GM12878 (cell line): ENCODE measurements around the gene SAMD1. TPM values are rescaled to one million over a fixed set of nuclear protein-coding genes. Genes with fewer than 3 reads are reported as not detected.

Experiments
- ATAC-seq: fragments of 200-7000 bp; cut with Tn5 transposase; 3 replicates; pipeline ENCODE4 v1.9.1; 2020; ENCODE audit warnings: mild to moderate bottlenecking, moderate library complexity
- BruUV-seq: library from RNA; stranded (reverse); fragments of 400-500 nt; replicated peaks from 2 replicates; lab custom pipeline; 2021; lab: Mats Ljungman, UMichigan
- CTCF ChIA-PET: fragments of 300-600 bp; sonication (Branson Sonifier 250); formaldehyde crosslinking; extraction: SDS; loops from one replicate; lab custom pipeline; 2021; ENCODE audit warnings: inconsistent platforms; lab: Yijun Ruan, JAX
- POLR2A ChIA-PET: fragments of 350-600 bp; formaldehyde crosslinking; extraction: SDS; loops from one replicate; lab custom pipeline; 2021; ENCODE audit warnings: inconsistent platforms; lab: Charles Lee
- RAD21 ChIA-PET: fragments of 300-600 bp; sonication (Branson Sonifier 250); formaldehyde crosslinking; loops from one replicate; lab custom pipeline; 2023; ENCODE audit warnings: antibody characterized with exemption; ENCODE audit not compliant: unreplicated experiment; lab: Charles Lee
- SMC1A ChIA-PET: fragments of 300-600 bp; sonication (Branson Sonifier 250); formaldehyde crosslinking; loops from one replicate; lab custom pipeline; 2023; ENCODE audit not compliant: unreplicated experiment, uncharacterized antibody; lab: Charles Lee
- DNase-seq: peaks from one replicate; pipeline ENCODE4 v3.0.0-alpha.2; 2011; ENCODE audit warnings: low read depth, low spot score
- FAIRE-seq: peaks from 3 replicates; lab custom pipeline; 2011; peaks lifted over from hg19 to GRCh38; lab: Jason Lieb, UNC
- H2AFZ ChIP-seq: 2 replicates; pipeline ENCODE4 v1.6.0; 2011; ENCODE audit warnings: low read depth, low read length, control low read depth; ENCODE audit not compliant: control insufficient read depth
- H3K27ac ChIP-seq: 2 replicates; pipeline ENCODE4 v1.5.1; 2011; ENCODE audit warnings: control low read depth; ENCODE audit not compliant: control insufficient read depth, insufficient read depth
- H3K27me3 ChIP-seq, 2 experiments: replicated peaks in 1 of 2; 2 replicates each; pipeline versions ENCODE4 v1.6.0 to v1.6.1; 2011; ENCODE audit warnings: low read length in 1 of 2; ENCODE audit not compliant: control insufficient read depth in 2 of 2, insufficient read depth in 2 of 2
- H3K36me3 ChIP-seq, 2 experiments: 2 replicates each; pipeline ENCODE4 v1.5.1; 2011; ENCODE audit warnings: low read length in 1 of 2; ENCODE audit not compliant: control insufficient read depth in 2 of 2, insufficient read depth in 2 of 2
- H3K4me1 ChIP-seq: 2 replicates; pipeline ENCODE4 v1.6.1; 2011; ENCODE audit warnings: mild to moderate bottlenecking, low read length, moderate library complexity, mixed read lengths; ENCODE audit not compliant: control insufficient read depth, insufficient read depth
- H3K4me2 ChIP-seq: 2 replicates; pipeline ENCODE4 v1.6.0; 2011; ENCODE audit warnings: control low read depth; ENCODE audit not compliant: control insufficient read depth, insufficient read depth
- H3K4me3 ChIP-seq: fragments of 200-600 bp; sonication (generic); 2 replicates; pipeline ENCODE4 v1.5.1; 2016
- H3K79me2 ChIP-seq: 2 replicates; pipeline ENCODE4 v1.6.0; 2011; ENCODE audit warnings: low read length; ENCODE audit not compliant: control insufficient read depth, insufficient read depth
- H3K9ac ChIP-seq: 2 replicates; pipeline ENCODE4 v1.8.0; 2011; ENCODE audit warnings: low read length, control low read depth, mixed read lengths; ENCODE audit not compliant: control insufficient read depth, insufficient read depth
- H3K9me3 ChIP-seq: replicated peaks from 3 replicates; pipeline ENCODE4 v1.5.1; 2011; ENCODE audit warnings: mild to moderate bottlenecking, low read length; ENCODE audit not compliant: control insufficient read depth, insufficient read depth
- H4K20me1 ChIP-seq: 2 replicates; pipeline ENCODE4 v1.6.0; 2011; ENCODE audit not compliant: control insufficient read depth, insufficient read depth
- HSF1 ChIP-seq: fragments of 150-350 bp; IDR thresholded peaks from 2 replicates; pipeline ENCODE4 v1.6.1; 2014; ENCODE audit warnings: mild to moderate bottlenecking, low read depth, low read length
- RCOR1 ChIP-seq: conservative IDR thresholded peaks from 2 replicates; pipeline ENCODE4 v1.6.1; 2012; ENCODE audit warnings: low read depth, low read length, improper control_type of control experiment
- RELB ChIP-seq: fragments of 450-650 bp; IDR thresholded peaks from 2 replicates; pipeline ENCODE4 v1.6.1; 2017; ENCODE audit warnings: low read depth, mild to moderate bottlenecking, moderate library complexity
- SRF ChIP-seq, 2 experiments: IDR thresholded peaks; 2 replicates each; pipeline ENCODE4 v1.6.1; 2011; ENCODE audit warnings: low read depth in 2 of 2, low read length in 2 of 2, mild to moderate bottlenecking in 1 of 2, moderate library complexity in 1 of 2
- STAT3 ChIP-seq: IDR thresholded peaks from 2 replicates; pipeline ENCODE4 v1.6.1; 2011; ENCODE audit warnings: low read depth, low read length, improper control_type of control experiment
- ZNF217 ChIP-seq: fragments of 450-650 bp; IDR thresholded peaks from 2 replicates; pipeline ENCODE4 v1.6.1; 2017; ENCODE audit warnings: antibody characterized with exemption, mild to moderate bottlenecking
- WGBS: methylation state at CpG from one replicate; pipeline ENCODE4 v1.1.6; 2016; ENCODE audit warnings: low lambda C conversion rate; ENCODE audit not compliant: insufficient replicate concordance, insufficient coverage; ENCODE audit errors: missing lambda C conversion rate; 5-methylcytosine and 5-hydroxymethylcytosine counted together
- in situ Hi-C: fragments of 300-500 bp; cut with MboI; formaldehyde crosslinking; loops from 9 replicates; pipeline ENCODE4 v1.14.3; 2018; ENCODE audit warnings: mixed read lengths
- intact Hi-C: fragments of 100-400 bp; cut with micrococcal nuclease; formaldehyde crosslinking; loops from one replicate; pipeline ENCODE4 v1.14.2; 2022; ENCODE audit not compliant: unreplicated experiment
- polyA plus RNA-seq, 11 experiments: library from polyadenylated mRNA; depleted of rRNA in 4 of 11; unstranded in 6 of 11; stranded (reverse) in 5 of 11; fragments of >200 nt; fragmentation: Nextera tagmentation in 4 of 11; fragmentation: Illumina TruSeq in 1 of 11; extraction: Ambion mirVana in 4 of 11; extraction: Trizol in 1 of 11; gene quantifications; 1 replicate in 1 of 11; 2 replicates in 10 of 11; pipeline versions ENCODE4 v1.2.1 to v1.2.3, GENCODE V29; 2011 to 2016; ENCODE audit warnings: inconsistent platforms in 2 of 11, missing spikeins in 2 of 11, low read depth in 1 of 11
- total RNA-seq, 4 experiments: library from RNA; depleted of rRNA in 3 of 4; stranded (reverse); fragments of >200 nt in 3 of 4; fragmentation: Illumina TruSeq in 1 of 4; extraction: Trizol in 1 of 4; gene quantifications; 2 replicates each; pipeline versions ENCODE4 v1.2.1 to v1.2.3, GENCODE V29; 2013 to 2021
- TF ChIP-seq, protein P1 (sequence below): IDR thresholded peaks from 2 replicates; pipeline ENCODE4 v1.6.1; 2012; ENCODE audit warnings: low read length, inconsistent platforms

SAMD1 gene
- total and polyA plus RNA-seq, 10 of the 15 experiments (the other 5 are each of a cell fraction or from before 2014, with no cell fraction given): 3.0 to 71.7 (median 19.3) TPM

DNA sequence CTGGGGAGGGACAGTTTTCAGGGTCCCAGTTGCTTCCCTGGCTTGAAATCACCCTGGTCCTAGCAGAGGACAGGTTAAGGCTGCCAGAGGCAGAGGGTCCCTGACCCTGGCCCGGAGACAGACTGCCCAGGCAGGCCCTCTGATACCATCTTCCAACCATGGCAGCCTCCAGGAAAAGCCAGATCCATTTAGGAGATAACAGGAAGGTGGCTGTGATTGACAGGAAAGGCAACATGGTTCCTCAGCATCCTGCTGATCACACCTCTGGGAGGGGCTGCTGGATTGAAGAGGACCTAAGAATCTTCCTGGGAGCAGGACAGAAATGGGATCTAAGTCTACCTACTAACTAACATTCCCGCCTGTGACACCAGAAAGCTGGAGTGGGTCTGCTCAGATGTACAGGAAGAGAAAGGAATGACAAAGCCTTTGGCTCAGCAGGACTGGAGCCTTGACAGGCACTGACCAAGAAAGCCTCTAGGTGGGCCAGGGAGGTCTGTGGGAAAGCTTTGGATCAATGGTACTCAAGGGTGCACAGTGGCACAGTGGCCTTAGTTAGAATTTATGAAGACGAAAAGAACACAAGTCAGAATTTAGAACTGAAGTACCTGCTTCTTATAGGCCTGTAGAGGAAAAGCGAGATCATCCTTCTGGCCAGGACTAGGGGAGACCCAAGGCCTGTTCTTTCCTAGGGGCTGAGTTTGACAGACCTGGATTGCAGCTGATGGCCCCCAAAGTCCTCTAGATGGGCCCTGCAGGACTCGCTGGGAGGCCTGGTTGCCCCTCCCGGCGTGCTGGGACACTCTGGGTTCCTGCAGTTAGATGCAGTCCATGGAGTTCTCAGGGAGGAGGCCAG, 29.3 kb upstream of the SAMD1 start (continued):
- no peak for TF ChIP-seq RELB
- no peak for TF ChIP-seq ZNF217
- no peak for TF ChIP-seq RCOR1

DNA sequence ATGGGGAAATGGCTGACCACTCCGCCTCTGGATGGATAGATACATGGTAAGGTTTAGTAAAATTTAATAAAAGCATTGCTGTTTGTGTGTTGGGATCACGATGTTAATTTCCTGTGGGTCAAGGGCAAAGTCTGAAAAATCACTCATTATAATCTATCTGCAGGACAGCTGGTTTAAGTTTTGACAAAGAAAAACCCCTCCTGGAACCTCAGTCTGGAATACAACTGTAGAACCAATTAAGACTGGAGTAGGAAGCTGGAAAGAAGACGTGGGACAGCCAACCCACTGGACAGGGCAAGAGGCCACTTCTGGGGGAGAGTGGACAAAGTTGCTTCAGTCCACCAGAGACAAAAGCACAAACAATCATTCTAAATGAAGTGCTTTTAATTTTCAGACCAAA, 28.6 kb upstream of the SAMD1 start:
- H3K9ac ChIP-seq: peak overlapping the region; percentile 76
- H3K27ac ChIP-seq: peak overlapping the region; percentile 45; the same call in 1 of the 2 replicates
- peaks cover 16% of the 10 kb centered on the region for H3K4me1 ChIP-seq
- RAD21 ChIA-PET: no interaction called here
- H4K20me1 ChIP-seq: no peaks in the 10 kb centered on the region
- no peaks in the 10 kb centered on the region for H3K27me3 ChIP-seq
- peak overlapping the region; percentile 62; the same call in 1 of the 2 replicates for H3K4me3 ChIP-seq
- peak overlapping the region; percentile 91 for H3K4me2 ChIP-seq
- peaks cover 8% of the 10 kb centered on the region for H3K79me2 ChIP-seq
- peaks cover 0 to 2% of the 10 kb centered on the region in 2 experiments; a peak in 2 of 4 replicates for H3K36me3 ChIP-seq
- ATAC-seq: no peak
- in situ Hi-C loops: no loop called here
- no peak for TF ChIP-seq STAT3
- TF ChIP-seq, protein P1, sequence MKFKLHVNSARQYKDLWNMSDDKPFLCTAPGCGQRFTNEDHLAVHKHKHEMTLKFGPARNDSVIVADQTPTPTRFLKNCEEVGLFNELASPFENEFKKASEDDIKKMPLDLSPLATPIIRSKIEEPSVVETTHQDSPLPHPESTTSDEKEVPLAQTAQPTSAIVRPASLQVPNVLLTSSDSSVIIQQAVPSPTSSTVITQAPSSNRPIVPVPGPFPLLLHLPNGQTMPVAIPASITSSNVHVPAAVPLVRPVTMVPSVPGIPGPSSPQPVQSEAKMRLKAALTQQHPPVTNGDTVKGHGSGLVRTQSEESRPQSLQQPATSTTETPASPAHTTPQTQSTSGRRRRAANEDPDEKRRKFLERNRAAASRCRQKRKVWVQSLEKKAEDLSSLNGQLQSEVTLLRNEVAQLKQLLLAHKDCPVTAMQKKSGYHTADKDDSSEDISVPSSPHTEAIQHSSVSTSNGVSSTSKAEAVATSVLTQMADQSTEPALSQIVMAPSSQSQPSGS: no peak
- no peak for TF ChIP-seq HSF1
- TF ChIP-seq SRF (IDR thresholded peaks at IDR 0.05; ENCODE audit: low read depth in 2 of 2, low read length in 2 of 2): no peak
- WGBS: 95% methylated on average over 3 of the region's 3 CpGs
- intact Hi-C loops: loop anchor here (5.0 kb wide), 1 partner anchor 37 kb away; no protein-coding TSS in a partner anchor
- CTCF ChIA-PET: interaction anchor here (0.9 to 2.4 kb wide), 4 partner anchors 18 to 217 kb away, joined by 3 to 10 read pairs (median 3); partner anchors contain the start of gene ASF1B
- SMC1A ChIA-PET: interaction anchor here (1.8 kb wide), 1 partner anchor 9 kb away, joined by 4 read pairs; no protein-coding TSS in a partner anchor
- H3K9me3 ChIP-seq: no peaks in the 10 kb centered on the region
- no peak overlapping the region for H2AFZ ChIP-seq
- DNase-seq: no peak
- no peak for FAIRE-seq
- POLR2A ChIA-PET: interaction anchor here (0.5 to 1.0 kb wide), 4 partner anchors 12 to 259 kb away, joined by 3 to 6 read pairs (median 4); no protein-coding TSS in a partner anchor
- no TSS peak for BruUV-seq
